ENCODE results near the gene LIMA1.
A peak's percentile ranks its signal among the peaks of the same experiment; 100 is the strongest.

DNA sequence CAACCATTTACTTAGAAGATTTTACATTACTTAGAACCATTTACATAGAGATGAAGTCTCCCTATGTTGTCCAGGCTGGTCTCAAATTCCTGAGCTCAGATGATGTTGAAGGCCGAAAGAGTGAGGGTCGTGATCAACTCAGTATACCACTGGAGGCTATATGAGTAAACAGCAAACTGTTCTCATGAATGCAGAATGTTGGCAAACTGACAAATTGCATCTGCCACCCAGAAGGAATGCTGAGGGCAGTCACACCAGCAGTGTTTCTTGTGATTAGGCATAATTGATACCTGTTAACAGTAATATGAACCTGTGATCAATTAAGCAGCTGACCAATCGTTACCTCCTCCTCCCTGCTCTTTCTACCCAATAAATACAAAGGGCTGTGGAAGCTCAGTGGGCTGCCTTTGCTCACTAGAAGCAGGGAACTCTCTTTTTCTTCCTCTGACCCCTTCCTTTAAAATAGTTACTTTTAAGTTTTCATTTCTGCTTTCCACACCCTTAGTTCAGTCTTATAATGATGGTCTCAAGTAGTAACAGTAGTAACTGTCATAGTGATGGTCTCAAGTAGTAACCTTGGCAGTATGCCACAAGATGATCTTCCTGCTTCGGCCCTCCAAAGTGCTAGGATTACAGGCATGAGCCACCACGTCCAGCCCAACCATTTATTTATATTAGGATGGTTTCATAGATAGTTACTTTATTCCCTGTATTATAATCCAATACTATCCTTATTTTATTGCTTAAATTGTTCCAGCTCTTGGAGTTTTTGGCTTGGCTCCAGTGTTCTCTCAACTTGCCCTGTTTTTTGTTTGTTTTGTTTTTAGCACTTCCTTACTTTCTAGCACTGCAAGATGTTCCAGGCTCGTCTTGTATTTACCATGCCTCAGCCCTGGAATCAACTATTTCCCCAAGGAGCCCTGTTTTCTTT lies 25.8 kb downstream of the LIMA1 start:
- TF ChIP-seq, protein P1, sequence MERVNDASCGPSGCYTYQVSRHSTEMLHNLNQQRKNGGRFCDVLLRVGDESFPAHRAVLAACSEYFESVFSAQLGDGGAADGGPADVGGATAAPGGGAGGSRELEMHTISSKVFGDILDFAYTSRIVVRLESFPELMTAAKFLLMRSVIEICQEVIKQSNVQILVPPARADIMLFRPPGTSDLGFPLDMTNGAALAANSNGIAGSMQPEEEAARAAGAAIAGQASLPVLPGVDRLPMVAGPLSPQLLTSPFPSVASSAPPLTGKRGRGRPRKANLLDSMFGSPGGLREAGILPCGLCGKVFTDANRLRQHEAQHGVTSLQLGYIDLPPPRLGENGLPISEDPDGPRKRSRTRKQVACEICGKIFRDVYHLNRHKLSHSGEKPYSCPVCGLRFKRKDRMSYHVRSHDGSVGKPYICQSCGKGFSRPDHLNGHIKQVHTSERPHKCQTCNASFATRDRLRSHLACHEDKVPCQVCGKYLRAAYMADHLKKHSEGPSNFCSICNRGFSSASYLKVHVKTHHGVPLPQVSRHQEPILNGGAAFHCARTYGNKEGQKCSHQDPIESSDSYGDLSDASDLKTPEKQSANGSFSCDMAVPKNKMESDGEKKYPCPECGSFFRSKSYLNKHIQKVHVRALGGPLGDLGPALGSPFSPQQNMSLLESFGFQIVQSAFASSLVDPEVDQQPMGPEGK (CRISPR knock-in tag; IDR thresholded peaks at IDR 0.05; ENCODE audit: borderline replicate concordance), result no peak
- TF ChIP-seq ISL1 (CRISPR knock-in tag; IDR thresholded peaks at IDR 0.05) (peak; percentile 19; the same call in 1 of the 2 replicates), ZC3H10 (CRISPR knock-in tag; IDR thresholded peaks at IDR 0.05) (no peak), BACH2 (CRISPR knock-in tag; IDR thresholded peaks at IDR 0.05; ENCODE audit: borderline replicate concordance) (no peak), TOX (CRISPR knock-in tag; IDR thresholded peaks at IDR 0.05; ENCODE audit: borderline replicate concordance) (no peak), TCF4 (CRISPR knock-in tag; IDR thresholded peaks at IDR 0.05; ENCODE audit: borderline replicate concordance) (no peak), SNAI2 (CRISPR knock-in tag; IDR thresholded peaks at IDR 0.05) (no peak), RARB (CRISPR knock-in tag; IDR thresholded peaks at IDR 0.05) (no peak), ARNTL (CRISPR knock-in tag; IDR thresholded peaks at IDR 0.05; ENCODE audit: borderline replicate concordance, low read depth) (no peak), CSDC2 (CRISPR knock-in tag; IDR thresholded peaks at IDR 0.05) (no peak), ZNF8 (CRISPR knock-in tag; IDR thresholded peaks at IDR 0.05) (no peak), ZNF565 (CRISPR knock-in tag; conservative IDR thresholded peaks at IDR 0.05; ENCODE audit: low read depth) (no peak)
- TF ChIP-seq, protein P2, sequence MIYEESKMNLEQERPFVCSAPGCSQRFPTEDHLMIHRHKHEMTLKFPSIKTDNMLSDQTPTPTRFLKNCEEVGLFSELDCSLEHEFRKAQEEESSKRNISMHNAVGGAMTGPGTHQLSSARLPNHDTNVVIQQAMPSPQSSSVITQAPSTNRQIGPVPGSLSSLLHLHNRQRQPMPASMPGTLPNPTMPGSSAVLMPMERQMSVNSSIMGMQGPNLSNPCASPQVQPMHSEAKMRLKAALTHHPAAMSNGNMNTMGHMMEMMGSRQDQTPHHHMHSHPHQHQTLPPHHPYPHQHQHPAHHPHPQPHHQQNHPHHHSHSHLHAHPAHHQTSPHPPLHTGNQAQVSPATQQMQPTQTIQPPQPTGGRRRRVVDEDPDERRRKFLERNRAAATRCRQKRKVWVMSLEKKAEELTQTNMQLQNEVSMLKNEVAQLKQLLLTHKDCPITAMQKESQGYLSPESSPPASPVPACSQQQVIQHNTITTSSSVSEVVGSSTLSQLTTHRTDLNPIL (CRISPR knock-in tag; IDR thresholded peaks at IDR 0.05; ENCODE audit: low read depth), result no peak
